GM12878 (cell line): Measurements from ENCODE around the gene DPPA2.

ENCODE experiments used
- CTCF ChIP-seq, 3 experiments: IDR thresholded peaks in 2 of 3; conservative IDR thresholded peaks in 1 of 3; 2 replicates each; pipeline ENCODE4 v1.5.1; 2011; ENCODE audit warnings: low read depth in 3 of 3, low read length in 3 of 3, mild to moderate bottlenecking in 3 of 3, control low read depth in 2 of 3, moderate library complexity in 2 of 3, inconsistent platforms in 1 of 3, mixed read lengths in 1 of 3; ENCODE audit not compliant: control insufficient read depth in 2 of 3, insufficient read depth in 1 of 3; ENCODE audit errors: extremely low read depth in 1 of 3
- POLR2AphosphoS5 ChIP-seq: IDR thresholded peaks from 2 replicates; pipeline ENCODE4 v1.6.1; 2011; ENCODE audit warnings: mild to moderate bottlenecking, low read length, inconsistent platforms
- ZBTB40 ChIP-seq: fragments of 450-650 bp; IDR thresholded peaks from 2 replicates; pipeline ENCODE4 v1.6.1; 2016; ENCODE audit warnings: mild to moderate bottlenecking, moderate library complexity, borderline replicate concordance

GRCh38 chr3:109351231-109351630, 34.9 kb upstream of the DPPA2 start:
- TF ChIP-seq CTCF (IDR thresholded peaks at IDR 0.05 in 2 of 3, conservative IDR thresholded peaks at IDR 0.05 in 1 of 3; ENCODE audit: control insufficient read depth in 2 of 3, extremely low read depth in 1 of 3, insufficient read depth in 1 of 3, low read depth in 3 of 3, low read length in 3 of 3) (no peak), ZBTB40 (no peak), POLR2AphosphoS5 (no peak)
